OCI-LY1 (cell line): ENCODE results near the gene SLC5A9.

Source experiments
- EZH2 ChIP-seq: fragments of 200-600 bp; sonication (generic), shearing (Covaris generic); IDR thresholded peaks from 2 replicates; pipeline ENCODE4 v1.8.0; 2017; ENCODE audit warnings: borderline replicate concordance, mixed run types, mild to moderate bottlenecking, antibody characterized with exemption, low read length, moderate library complexity, mixed read lengths
- TF ChIP-seq, protein P1 (sequence below): fragments of 200-600 bp; sonication (generic), shearing (Covaris generic); IDR thresholded peaks from 2 replicates; pipeline ENCODE4 v1.5.1; 2017; ENCODE audit warnings: mild to moderate bottlenecking, antibody characterized with exemption, low read length, moderate library complexity, mixed read lengths

DNA sequence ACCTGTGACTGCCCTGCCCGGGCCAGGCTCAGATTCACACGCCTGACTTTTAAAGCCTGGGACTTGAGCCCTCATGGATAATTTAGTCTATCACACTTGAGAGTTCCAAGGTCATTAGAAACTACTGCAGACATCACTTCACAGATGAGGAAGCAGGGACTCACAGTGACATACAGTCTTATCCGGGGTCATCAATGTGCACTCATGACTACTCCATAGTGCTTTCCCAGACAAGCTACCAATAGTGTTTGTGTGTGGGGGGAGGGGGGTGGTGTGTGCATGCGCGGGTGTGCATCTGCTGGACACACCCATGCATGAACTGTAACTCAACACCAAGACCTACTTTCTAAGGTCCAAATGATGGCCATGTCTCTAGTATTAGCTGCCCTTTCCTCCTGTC, 16.1 kb upstream of the SLC5A9 start:
- TF ChIP-seq, protein P1, sequence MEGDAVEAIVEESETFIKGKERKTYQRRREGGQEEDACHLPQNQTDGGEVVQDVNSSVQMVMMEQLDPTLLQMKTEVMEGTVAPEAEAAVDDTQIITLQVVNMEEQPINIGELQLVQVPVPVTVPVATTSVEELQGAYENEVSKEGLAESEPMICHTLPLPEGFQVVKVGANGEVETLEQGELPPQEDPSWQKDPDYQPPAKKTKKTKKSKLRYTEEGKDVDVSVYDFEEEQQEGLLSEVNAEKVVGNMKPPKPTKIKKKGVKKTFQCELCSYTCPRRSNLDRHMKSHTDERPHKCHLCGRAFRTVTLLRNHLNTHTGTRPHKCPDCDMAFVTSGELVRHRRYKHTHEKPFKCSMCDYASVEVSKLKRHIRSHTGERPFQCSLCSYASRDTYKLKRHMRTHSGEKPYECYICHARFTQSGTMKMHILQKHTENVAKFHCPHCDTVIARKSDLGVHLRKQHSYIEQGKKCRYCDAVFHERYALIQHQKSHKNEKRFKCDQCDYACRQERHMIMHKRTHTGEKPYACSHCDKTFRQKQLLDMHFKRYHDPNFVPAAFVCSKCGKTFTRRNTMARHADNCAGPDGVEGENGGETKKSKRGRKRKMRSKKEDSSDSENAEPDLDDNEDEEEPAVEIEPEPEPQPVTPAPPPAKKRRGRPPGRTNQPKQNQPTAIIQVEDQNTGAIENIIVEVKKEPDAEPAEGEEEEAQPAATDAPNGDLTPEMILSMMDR: no peak
- no peak for TF ChIP-seq EZH2
